Measurements from ENCODE around the gene CORT.

CORT gene

DNA sequence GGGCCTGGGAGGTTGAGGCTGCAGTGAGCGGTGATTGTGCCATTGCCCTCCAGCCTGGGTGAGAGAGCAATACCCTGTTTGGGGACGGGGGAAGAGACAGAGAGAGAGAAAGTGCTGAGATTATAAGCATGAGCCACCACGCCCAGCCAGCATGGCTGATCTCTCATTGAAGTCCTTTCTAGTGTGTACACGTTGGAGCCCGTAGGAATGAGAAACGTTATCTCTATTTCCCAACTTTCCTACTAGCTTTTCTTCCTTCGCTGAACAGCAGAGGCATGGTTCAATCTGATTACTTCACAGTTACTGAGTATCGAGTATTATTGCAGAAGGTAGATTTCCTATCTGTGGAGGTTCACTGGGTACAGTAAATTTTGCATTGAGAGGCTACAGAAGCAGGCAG is 29.5 kb downstream of the CORT start:
- DNase-seq: no peak

DNA sequence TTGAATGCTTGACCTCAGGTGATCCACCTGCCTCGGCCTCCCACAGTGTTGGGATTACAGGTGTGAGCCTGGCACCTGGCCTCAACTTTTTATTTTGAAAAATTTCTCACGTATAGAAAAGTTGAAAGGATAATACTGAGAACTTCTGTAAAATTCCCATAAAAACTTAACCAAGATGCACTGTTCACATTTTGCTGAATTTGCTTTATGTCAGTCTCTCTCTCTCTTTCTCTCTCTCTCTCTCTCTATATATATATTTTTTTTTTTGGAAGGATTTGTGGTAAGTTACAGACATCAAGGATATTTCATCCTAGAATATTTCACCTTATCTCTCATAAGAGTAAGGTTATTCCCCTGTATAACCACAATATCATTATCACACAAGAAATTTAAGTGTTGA is 30.8 kb downstream of the CORT start:
- no peak for DNase-seq

DNA sequence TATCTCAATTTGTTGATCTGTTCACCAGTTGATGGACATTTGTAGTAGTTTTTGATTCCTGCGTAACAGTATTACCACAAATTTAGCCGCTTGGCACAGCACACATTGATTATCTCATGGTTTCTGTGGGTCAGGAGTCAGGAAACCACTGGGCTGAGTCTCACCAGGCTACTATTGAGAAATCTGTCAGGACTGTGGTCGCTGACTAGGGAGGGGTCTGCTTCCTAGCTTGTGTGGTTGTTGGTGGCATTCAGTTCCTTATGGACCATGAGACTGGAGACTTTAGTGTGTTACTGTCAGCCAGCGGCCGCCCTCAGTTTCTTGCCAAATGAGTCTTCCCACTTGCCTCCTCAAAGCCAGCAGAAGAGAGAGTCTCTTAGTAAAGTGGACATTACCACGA is 34.7 kb downstream of the CORT start:
- DNase-seq: no peak

DNA sequence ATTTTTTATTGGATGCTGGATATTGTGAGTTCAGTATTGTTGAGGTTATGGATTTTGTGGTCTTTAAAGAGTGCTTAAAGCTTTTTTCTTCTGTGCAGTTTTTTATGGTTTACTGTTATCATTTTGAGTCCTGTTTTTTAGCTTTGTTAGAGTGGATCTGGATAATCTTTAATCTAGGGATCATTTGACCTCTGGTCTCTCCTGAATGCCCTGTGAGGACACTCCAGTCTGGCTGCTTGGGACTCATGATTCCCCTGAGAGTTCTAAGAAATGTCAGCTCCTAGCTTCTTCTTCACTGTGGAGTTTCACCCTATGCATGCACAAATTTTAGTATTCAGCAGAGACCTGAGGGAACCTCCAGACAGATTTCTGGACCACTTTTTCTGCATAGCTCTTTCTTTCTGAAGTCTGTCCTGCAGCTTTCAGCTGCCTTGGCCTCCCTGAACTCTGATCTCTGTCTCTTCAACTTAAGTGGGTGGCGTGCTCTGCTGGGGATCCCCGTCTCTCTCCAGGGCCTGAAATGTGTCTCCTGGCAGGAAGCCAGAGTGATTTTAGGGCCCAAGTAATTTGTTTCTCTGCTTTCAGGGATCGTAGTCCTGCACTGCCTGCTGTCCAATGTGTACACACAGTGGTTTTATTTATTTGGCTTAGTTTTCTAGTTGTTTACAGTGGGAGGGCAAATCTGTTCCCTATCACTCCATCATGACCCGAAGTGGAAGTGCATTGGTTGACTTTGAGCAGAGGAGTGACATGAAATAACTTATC is 39.6 kb downstream of the CORT start:
- no peak for DNase-seq

DNA sequence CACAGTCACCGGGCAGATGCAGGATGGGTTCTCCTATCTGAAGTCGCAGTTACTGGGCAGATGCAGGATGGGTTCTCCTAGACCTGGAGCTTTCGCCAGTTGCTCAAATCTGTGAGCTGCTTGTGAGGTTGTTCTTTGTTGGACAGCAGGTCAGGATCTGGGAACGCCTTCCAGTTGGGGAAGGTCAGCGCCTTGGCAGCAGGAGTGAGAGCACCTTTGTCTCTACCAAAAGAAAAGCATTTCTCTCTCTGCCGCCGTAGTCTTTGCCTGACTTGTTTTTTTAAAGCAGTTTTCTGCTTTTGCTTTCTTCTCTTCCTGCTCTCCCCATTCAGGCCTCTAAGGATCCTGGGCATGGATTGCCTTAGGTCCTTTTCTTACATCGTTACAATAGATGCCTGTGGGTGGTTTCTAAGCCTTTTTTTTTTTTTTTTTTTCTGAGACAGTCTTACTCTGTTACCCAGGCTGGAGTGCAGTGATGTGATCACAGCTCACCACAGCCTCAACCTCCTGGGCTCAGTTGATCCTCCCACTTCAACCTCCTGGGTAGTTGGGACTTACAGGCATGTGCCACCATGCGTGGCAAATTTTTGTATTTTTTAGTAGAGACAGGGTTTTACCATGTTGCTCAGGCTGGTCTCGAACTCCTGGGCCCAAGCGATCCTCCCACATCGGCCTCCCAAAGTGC is 40.6 kb downstream of the CORT start:
- no peak for DNase-seq

DNA sequence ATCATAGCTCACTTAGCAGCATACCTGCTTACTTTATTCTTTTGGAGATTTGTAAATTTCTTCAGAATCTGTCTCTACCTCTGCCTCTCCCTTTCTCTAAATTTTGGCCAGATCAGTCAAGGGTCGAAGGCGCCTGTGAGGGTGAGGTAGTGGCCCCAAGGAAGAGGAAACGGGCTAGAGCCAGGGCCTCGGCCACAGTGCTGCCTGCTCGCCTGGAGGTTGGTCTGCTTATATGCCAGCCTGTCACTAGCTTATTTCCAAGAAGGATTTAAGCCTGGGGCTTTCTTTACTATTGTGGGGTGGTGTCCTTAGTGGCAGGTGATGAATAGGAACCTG is 44.6 kb downstream of the CORT start:
- DNase-seq: no peak

DNA sequence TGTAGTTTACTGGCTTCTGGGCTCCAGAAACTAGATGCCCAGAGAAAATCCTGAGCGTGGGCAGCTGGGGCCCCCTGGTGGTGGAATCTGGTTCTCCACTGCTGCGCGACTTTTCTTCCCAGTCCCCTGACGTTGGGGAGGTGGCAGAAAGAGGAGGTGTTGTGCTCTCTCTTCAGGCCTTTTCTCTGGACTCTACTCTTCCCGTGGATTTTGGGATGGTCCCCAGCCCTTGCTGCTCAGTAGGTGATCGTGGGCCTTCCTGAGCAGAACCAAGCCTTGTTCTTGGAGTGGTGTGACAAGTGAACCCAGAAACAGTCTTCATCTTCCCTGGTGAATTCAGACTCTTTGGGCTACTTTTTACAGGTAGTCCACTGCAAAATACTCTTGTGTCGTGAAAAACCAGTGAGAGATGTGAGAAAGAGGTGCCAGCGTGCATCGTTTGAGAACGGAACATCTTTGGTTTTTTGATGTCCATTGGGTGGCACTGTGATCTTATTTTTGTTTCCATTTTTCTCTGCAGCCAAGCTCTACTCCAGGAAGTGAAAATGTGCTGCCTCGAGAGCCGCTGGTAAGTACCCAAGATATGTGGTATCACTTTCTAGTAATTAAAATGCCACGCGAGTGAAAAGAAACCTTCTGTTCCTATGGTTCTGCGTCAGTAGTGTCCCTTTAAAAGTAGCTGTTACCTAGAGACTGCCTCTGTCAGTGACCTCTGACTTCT is 45.1 kb downstream of the CORT start:
- peak; percentile 5 for DNase-seq

DNA sequence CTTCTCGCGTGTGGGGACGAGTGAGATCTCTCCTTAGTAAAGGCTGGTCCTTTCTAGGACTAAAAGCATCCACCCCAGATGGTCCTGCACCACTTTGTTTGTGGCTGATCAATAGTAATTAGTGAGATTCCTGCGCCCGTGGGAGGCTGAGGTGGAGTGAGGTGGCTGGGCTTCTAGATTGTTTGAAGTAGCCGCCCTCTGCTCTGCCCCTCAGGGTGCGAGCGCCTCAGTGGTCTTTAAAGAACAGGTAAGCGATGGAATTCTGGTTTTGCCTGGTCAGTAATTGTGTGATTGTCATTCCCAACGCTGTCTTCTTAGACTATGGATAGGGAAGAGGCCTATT is 45.6 kb downstream of the CORT start:
- DNase-seq: no peak

DNA sequence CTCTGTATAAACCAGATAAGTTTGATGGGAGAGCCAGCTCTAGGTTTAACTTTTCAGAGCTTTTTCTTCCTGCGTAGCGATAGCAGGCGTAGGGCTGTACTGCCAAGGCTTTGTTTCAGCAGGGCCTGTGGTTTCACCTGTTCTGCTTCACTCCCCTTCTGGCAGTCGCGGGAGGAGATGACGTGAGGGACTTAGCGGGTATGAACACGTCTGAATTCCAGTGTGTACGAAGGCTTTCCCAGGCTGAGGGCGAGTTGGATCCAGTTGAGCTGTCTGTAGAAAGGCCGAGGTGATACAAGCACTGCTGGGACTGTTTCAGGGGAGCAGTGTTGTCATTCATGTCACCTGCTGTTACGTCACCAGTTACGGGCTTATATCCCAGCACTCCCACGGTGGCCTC is 46.1 kb downstream of the CORT start:
- DNase-seq: no peak

DNA sequence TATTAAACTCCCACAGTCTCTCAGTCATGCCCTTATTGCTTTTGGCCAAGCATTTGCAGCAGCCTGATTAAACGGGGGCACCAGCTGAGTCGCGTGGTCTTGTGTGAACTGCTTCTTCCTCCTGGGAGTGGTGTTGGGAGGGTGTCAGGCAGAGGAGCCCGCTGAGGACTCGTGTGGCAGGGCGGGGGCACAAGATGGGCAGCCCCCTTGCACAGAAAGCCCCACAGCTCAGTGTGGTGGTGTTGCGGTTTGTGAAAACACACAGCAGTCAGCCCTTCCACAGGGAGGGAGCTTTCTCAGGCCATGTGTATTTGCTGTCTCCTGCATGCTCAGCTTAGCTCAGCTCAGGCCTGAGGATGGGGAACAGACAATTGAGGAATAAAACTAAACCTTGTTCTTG is 47.3 kb downstream of the CORT start:
- no peak for DNase-seq

DNA sequence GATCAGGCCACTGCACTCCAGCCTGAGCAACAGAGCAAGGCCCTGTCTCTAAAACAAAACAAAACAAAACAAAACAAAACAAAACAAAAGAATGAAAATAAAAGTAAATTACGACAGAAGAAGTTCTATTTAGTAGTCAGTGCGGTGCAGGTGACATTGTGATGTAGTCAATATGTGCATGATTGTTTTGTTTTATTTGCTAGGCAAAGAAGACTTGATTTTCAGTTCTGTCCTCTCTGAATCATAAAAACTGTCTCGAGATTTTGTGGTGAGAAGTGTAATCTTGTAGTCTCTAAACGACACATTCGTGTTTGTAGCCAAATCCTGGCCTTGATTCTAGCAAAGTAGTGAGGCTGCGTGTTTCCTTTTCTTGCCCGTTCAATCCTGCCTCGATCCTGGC is 48.4 kb downstream of the CORT start:
- no peak for DNase-seq
